PC-9 (cell line): ENCODE results near the gene NOS1AP. TPM values are rescaled to one million over a fixed set of nuclear protein-coding genes. Genes with fewer than 3 reads are reported as not detected.

Experiments used
- BruUV-seq: library from RNA; stranded (reverse); fragments of 400-500 nt; replicated peaks from 2 replicates; lab custom pipeline; 2021; lab: Mats Ljungman, UMichigan
- CTCF ChIA-PET: fragments of 300-600 bp; sonication (Branson Sonifier 250); formaldehyde crosslinking; loops from one replicate; lab custom pipeline; 2022; ENCODE audit warnings: antibody characterized with exemption; lab: Charles Lee
- POLR2A ChIA-PET: fragments of 300-600 bp; sonication (Branson Sonifier 250); formaldehyde crosslinking; loops from one replicate; lab custom pipeline; 2022; ENCODE audit warnings: antibody characterized with exemption; ENCODE audit not compliant: unreplicated experiment; lab: Charles Lee
- DNase-seq, 2 experiments: peaks; one replicate each; pipeline versions ENCODE4 v3.0.0 to v3.0.0-alpha.2; 2015 to 2022; ENCODE audit warnings: mixed read lengths in 1 of 2
- H2AFZ ChIP-seq: fragments of 200-600 bp; sonication (generic); 2 replicates; pipeline ENCODE4 v1.8.1; 2017; ENCODE audit warnings: antibody characterized with exemption
- H3F3A ChIP-seq: fragments of 200-600 bp; sonication (generic); 2 replicates; pipeline ENCODE4 v1.8.1; 2017; ENCODE audit warnings: antibody characterized with exemption, mild to moderate bottlenecking, low read depth; ENCODE audit not compliant: insufficient read depth
- H3K27ac ChIP-seq: fragments of 200-600 bp; sonication (generic); 2 replicates; pipeline ENCODE4 v1.6.1; 2016; ENCODE audit warnings: mixed run types
- H3K27me3 ChIP-seq: fragments of 200-600 bp; sonication (generic); 2 replicates; pipeline ENCODE4 v1.6.1; 2016; ENCODE audit warnings: low read depth, mixed run types; ENCODE audit not compliant: insufficient read depth
- H3K36me3 ChIP-seq: fragments of 200-600 bp; sonication (generic); 2 replicates; pipeline ENCODE4 v1.6.1; 2016; ENCODE audit warnings: low read depth, mixed run types
- H3K4me1 ChIP-seq: fragments of 200-600 bp; sonication (generic); replicated peaks from 2 replicates; pipeline ENCODE4 v1.6.1; 2016; ENCODE audit warnings: mixed run types; ENCODE audit not compliant: insufficient read depth
- H3K4me2 ChIP-seq: fragments of 200-600 bp; sonication (generic); 2 replicates; pipeline ENCODE4 v1.6.1; 2017; ENCODE audit warnings: mixed run types
- H3K4me3 ChIP-seq: fragments of 200-600 bp; sonication (generic); 2 replicates; pipeline ENCODE4 v1.6.1; 2016; ENCODE audit warnings: mixed run types
- H3K79me2 ChIP-seq: fragments of 200-600 bp; sonication (generic); 2 replicates; pipeline ENCODE4 v1.6.1; 2017; ENCODE audit warnings: low read depth, mixed run types
- H3K9me2 ChIP-seq: fragments of 200-600 bp; sonication (generic); 2 replicates; pipeline ENCODE4 v1.8.1; 2017; ENCODE audit warnings: mild to moderate bottlenecking; ENCODE audit not compliant: insufficient read depth
- H3K9me3 ChIP-seq: fragments of 200-600 bp; sonication (generic); 2 replicates; pipeline ENCODE4 v1.8.1; 2016; ENCODE audit warnings: low read depth; ENCODE audit not compliant: insufficient read depth
- H4K20me1 ChIP-seq: fragments of 200-600 bp; sonication (generic); 2 replicates; pipeline ENCODE4 v1.8.1; 2017; ENCODE audit not compliant: insufficient read depth
- CTCF ChIP-seq: fragments of 200-600 bp; sonication (generic); conservative IDR thresholded peaks from 2 replicates; pipeline ENCODE4 v1.6.1; 2017; ENCODE audit warnings: mixed run types, antibody characterized with exemption, mild to moderate bottlenecking, moderate library complexity
- EZH2 ChIP-seq: fragments of 200-600 bp; sonication (generic); IDR thresholded peaks from 2 replicates; pipeline ENCODE4 v1.8.0; 2017; ENCODE audit warnings: antibody characterized with exemption, low read depth
- intact Hi-C: fragments of 100-400 bp; cut with micrococcal nuclease; formaldehyde crosslinking; loops from one replicate; pipeline ENCODE4 v1.10.0; 2022; ENCODE audit not compliant: unreplicated experiment
- total RNA-seq: library from RNA; stranded (reverse); gene quantifications from 2 replicates; pipeline ENCODE4 v1.2.3, GENCODE V29; 2021

NOS1AP gene
- total RNA-seq, 1 experiment from 2014 or later, result 9.9 TPM

GRCh38 chr1:162328512-162328911, 259.0 kb downstream of the NOS1AP start:
- CTCF ChIA-PET, result no interaction called here
- no peak for DNase-seq
- intact Hi-C loops, result no loop called here

DNA sequence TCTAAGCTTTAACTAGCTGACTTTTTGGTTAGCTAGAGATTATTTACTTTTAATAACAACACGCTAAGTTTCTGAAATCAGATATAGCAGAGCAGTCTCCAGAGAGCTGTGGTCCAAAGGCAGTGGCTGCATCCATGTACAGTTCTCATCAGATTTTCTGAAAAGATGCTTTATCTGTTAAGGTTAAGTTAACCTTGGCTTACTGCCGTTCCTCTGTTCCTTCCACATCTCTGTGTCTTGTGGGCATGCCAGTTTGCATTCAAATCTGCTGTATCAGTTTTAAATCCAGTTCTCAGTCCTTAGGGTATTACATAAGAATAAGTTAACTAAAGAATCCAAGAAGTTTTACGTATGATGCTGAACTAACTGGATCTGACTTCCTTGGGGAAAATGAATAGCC, 260.3 kb downstream of the NOS1AP start:
- 0 out of 2 replicates have a peak, but pooled peaks cover 9% of the 10 kb centered on the region for H3K36me3 ChIP-seq
- no peaks in the 10 kb centered on the region for H3K27me3 ChIP-seq
- no peak for TF ChIP-seq EZH2
- no peak for TF ChIP-seq CTCF
- H4K20me1 ChIP-seq, result 0 out of 2 replicates have a peak, but pooled peaks cover 3% of the 10 kb centered on the region
- no peaks in the 10 kb centered on the region for H3K9me2 ChIP-seq
- intact Hi-C loops, result no loop called here
- DNase-seq, result no peak
- ChIA-PET POLR2A (interaction anchor here (0.7 kb wide), 1 partner anchor 10 kb away, joined by 7 read pairs; no protein-coding TSS in a partner anchor), CTCF (no interaction called here)
- no peak overlapping the region for H3K4me2 ChIP-seq
- no peak overlapping the region for H3K27ac ChIP-seq
- 0 out of 2 replicates have a peak, but pooled peaks cover 5% of the 10 kb centered on the region for H3K79me2 ChIP-seq
- H2AFZ ChIP-seq, result no peak overlapping the region
- H3F3A ChIP-seq, result peaks cover 16% of the 10 kb centered on the region
- H3K4me3 ChIP-seq, result no peak overlapping the region
- H3K9me3 ChIP-seq, result 0 out of 2 replicates have a peak, but pooled peaks cover 4% of the 10 kb centered on the region
- no TSS peak for BruUV-seq
- H3K4me1 ChIP-seq, result peaks cover 22% of the 10 kb centered on the region

More at GRCh38 chr1:162328512-162328911, 259.0 kb downstream of the NOS1AP start:
- no peak overlapping the region for H3K4me2 ChIP-seq
- no peak for TF ChIP-seq EZH2
- no peak for TF ChIP-seq CTCF
- H3K4me3 ChIP-seq, result no peak overlapping the region
- H2AFZ ChIP-seq, result no peak overlapping the region
- 0 out of 2 replicates have a peak, but pooled peaks cover 4% of the 10 kb centered on the region for H3K9me3 ChIP-seq
- H3K36me3 ChIP-seq, result 0 out of 2 replicates have a peak, but pooled peaks cover under 1% of the 10 kb centered on the region
- H3F3A ChIP-seq, result peaks cover 16% of the 10 kb centered on the region
- POLR2A ChIA-PET, result interaction anchor here (0.7 kb wide), 1 partner anchor 46 kb away, joined by 9 read pairs; no protein-coding TSS in a partner anchor
- H3K4me1 ChIP-seq, result peaks cover 22% of the 10 kb centered on the region
- no TSS peak for BruUV-seq
- H3K9me2 ChIP-seq, result no peaks in the 10 kb centered on the region
- 0 out of 2 replicates have a peak, but pooled peaks cover 5% of the 10 kb centered on the region for H3K79me2 ChIP-seq
- H3K27ac ChIP-seq, result no peak overlapping the region
- H4K20me1 ChIP-seq, result 0 out of 2 replicates have a peak, but pooled peaks cover 3% of the 10 kb centered on the region
- no peaks in the 10 kb centered on the region for H3K27me3 ChIP-seq

DNA sequence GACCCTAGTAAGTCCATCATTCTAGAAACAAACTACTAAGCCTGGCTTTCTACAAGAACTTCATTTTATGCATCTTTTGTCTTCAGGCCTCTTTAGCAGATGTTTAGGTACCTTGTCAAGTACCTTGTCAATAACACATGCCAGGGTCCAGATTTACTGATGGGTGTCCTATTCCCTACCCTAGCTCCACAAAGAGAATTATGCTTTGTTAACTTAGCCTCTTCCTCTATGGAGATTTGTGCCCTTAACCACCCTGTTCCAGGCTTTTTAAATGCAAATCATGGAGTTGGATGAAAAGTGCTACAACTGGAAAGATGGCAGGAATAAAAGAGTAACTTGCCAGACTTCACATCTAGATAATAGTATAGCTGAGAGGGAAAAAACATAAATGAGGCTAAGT, 264.5 kb downstream of the NOS1AP start:
- no peaks in the 10 kb centered on the region for H3K9me2 ChIP-seq
- no peaks in the 10 kb centered on the region for H3K79me2 ChIP-seq
- H2AFZ ChIP-seq, result no peak overlapping the region
- ChIA-PET CTCF (no interaction called here), POLR2A (no interaction called here)
- BruUV-seq, result no TSS peak
- H3K27ac ChIP-seq, result no peak overlapping the region
- no peaks in the 10 kb centered on the region for H3K9me3 ChIP-seq
- no peak for DNase-seq
- H3K4me2 ChIP-seq, result no peak overlapping the region
- no peaks in the 10 kb centered on the region; the same call in 1 of the 2 replicates for H3F3A ChIP-seq
- no peak overlapping the region for H3K4me3 ChIP-seq
- no peaks in the 10 kb centered on the region for H3K27me3 ChIP-seq
- intact Hi-C loops, result no loop called here
- H3K36me3 ChIP-seq, result 0 out of 2 replicates have a peak, but pooled peaks cover 9% of the 10 kb centered on the region
- TF ChIP-seq CTCF (no peak), EZH2 (no peak)
- no peaks in the 10 kb centered on the region for H3K4me1 ChIP-seq
- no peaks in the 10 kb centered on the region for H4K20me1 ChIP-seq
